ENCODE measurements around the gene SLC6A6.

GRCh38 chr3:14404186-14404585 is 1.8 kb downstream of the SLC6A6 start:
- TF ChIP-seq ZNF274 (IDR thresholded peaks at IDR 0.05; ENCODE audit: low read depth, low read length) (no peak), SUZ12 (IDR thresholded peaks at IDR 0.05; ENCODE audit: extremely low read depth, insufficient read depth, insufficient read length) (no peak)
